ENCODE data around the gene PLS1. TPM values are rescaled to one million over a fixed set of nuclear protein-coding genes. Genes with fewer than 3 reads are reported as not detected.

The PLS1 gene
- total and polyA plus RNA-seq, 2 of the 8 experiments (the other 6 are each of a cell fraction or from before 2014, with no cell fraction given) = 18.7 to 44.7 TPM

- Histone ChIP-seq H4K8ac (ENCODE audit: extremely low read depth, insufficient read depth, low read length) (no peak overlapping the region), H2AFZ (ENCODE audit: low read length) (no peak overlapping the region), H4K20me1 (replicated peaks in 1 of 2; ENCODE audit: control insufficient read depth in 1 of 2, insufficient read depth in 2 of 2, low read length in 2 of 2) (no peaks in the 10 kb centered on the region), H3K14ac (ENCODE audit: insufficient read length) (no peak overlapping the region), H3K27me3 (replicated peaks in 1 of 4; ENCODE audit: control insufficient read depth in 3 of 4, extremely low read depth in 1 of 4, insufficient read depth in 3 of 4, low read length in 3 of 4) (no peaks in the 10 kb centered on the region), H3K56ac (replicated peaks; ENCODE audit: insufficient read length, low read depth, low read length) (no peak overlapping the region), H3K18ac (ENCODE audit: extremely low read depth, low read length) (no peak overlapping the region), H3K4me3 (ENCODE audit: extremely low read depth in 1 of 4, insufficient read depth in 2 of 4, low read depth in 3 of 4, low read length in 4 of 4) (no peak overlapping the region), H2BK5ac (ENCODE audit: low read depth, low read length) (no peak overlapping the region), H3K23me2 (ENCODE audit: low read depth, low read length) (no peaks in the 10 kb centered on the region), H2BK120ac (replicated peaks; ENCODE audit: low read depth, low read length) (no peak overlapping the region), H3K79me1 (ENCODE audit: low read depth, low read length) (peaks cover 2% of the 10 kb centered on the region; the same call in 1 of the 2 replicates), H3K9ac (replicated peaks in 1 of 4; ENCODE audit: extremely low read depth in 1 of 4, low read depth in 3 of 4, low read length in 3 of 4) (no peak overlapping the region; a peak in 1 of 7 replicates), H3K27ac (ENCODE audit: low read depth, low read length) (no peak overlapping the region), H3K4ac (replicated peaks; ENCODE audit: insufficient read length, low read depth, low read length) (no peak overlapping the region), H2AK5ac (ENCODE audit: low read depth, low read length) (no peak overlapping the region), H4K91ac (replicated peaks; ENCODE audit: insufficient read length, low read length) (no peak overlapping the region), H3K23ac (ENCODE audit: insufficient read length) (no peak overlapping the region), H3K9me3 (ENCODE audit: insufficient read depth in 2 of 2, low read depth in 1 of 2, low read length in 1 of 2) (no peaks in the 10 kb centered on the region), H2BK20ac (ENCODE audit: low read length) (no peak overlapping the region), H3K4me2 (ENCODE audit: insufficient read depth in 1 of 2, low read depth in 2 of 2, low read length in 2 of 2) (no peak overlapping the region), H2BK12ac (ENCODE audit: low read depth, low read length) (no peak overlapping the region), H4K5ac (ENCODE audit: insufficient read length, low read depth, low read length) (no peak overlapping the region), H3K4me1 (replicated peaks in 1 of 4; ENCODE audit: control insufficient read depth in 3 of 4, insufficient read depth in 4 of 4, low read length in 3 of 4) (no peaks in the 10 kb centered on the region), H2BK15ac (ENCODE audit: low read length) (no peak overlapping the region), H3K79me2 (ENCODE audit: control insufficient read depth in 1 of 2, insufficient read depth in 2 of 2, low read length in 2 of 2) (peaks cover 0 to 7% of the 10 kb centered on the region in 2 experiments; a peak in 1 of 4 replicates), H3K36me3 (ENCODE audit: control insufficient read depth in 2 of 4, insufficient read depth in 4 of 4, low read length in 3 of 4) (no peaks in the 10 kb centered on the region)
- WGBS, 2 experiments (ENCODE audit: extremely low coverage in 1 of 2, insufficient coverage in 1 of 2, insufficient read length in 1 of 2, insufficient replicate concordance in 2 of 2, low coverage in 1 of 2, low lambda C conversion rate in 2 of 2, missing lambda C conversion rate in 1 of 2) = 76% methylated on average over 1 of the region's 1 CpG; no CpG with 5 or more reads in 1 of the 2 experiments
- no peak for FAIRE-seq
- DNase-seq (ENCODE audit: low read depth in 1 of 2, low spot score in 2 of 2) = no peak
- ChIA-PET CTCF (ENCODE audit: partially characterized antibody) (interaction anchor here (0.9 to 2.7 kb wide), 5 partner anchors 11 to 220 kb away, joined by 3 to 11 read pairs (median 3); no protein-coding TSS in a partner anchor), POLR2A (ENCODE audit: partially characterized antibody) (interaction anchor here (1.0 kb wide), 1 partner anchor 12 kb away, joined by 4 read pairs; no protein-coding TSS in a partner anchor)
- TF ChIP-seq GTF2F1 (IDR thresholded peaks at IDR 0.05; ENCODE audit: borderline replicate concordance, low read depth, low read length) (no peak), HDAC6 (IDR thresholded peaks at IDR 0.05; ENCODE audit: low read depth, low read length) (no peak), CTBP2 (IDR thresholded peaks at IDR 0.05; ENCODE audit: borderline replicate concordance, insufficient read depth, insufficient read length, low read length) (no peak), USF2 (IDR thresholded peaks at IDR 0.05; ENCODE audit: low read length) (no peak), E2F6 (IDR thresholded peaks at IDR 0.05) (no peak), BCL11A (IDR thresholded peaks at IDR 0.05; ENCODE audit: low read depth in 2 of 2, low read length in 2 of 2) (no peak), CTCF (IDR thresholded peaks at IDR 0.05; ENCODE audit: control extremely low read depth in 1 of 3, insufficient read depth in 1 of 3, low read depth in 1 of 3, low read length in 3 of 3) (no peak), SUZ12 (IDR thresholded peaks at IDR 0.05; ENCODE audit: low read length) (no peak)
Observed at GRCh38 chr3:142609136-142609535, 12.9 kb downstream of the PLS1 start.
